Dermis microvascular lymphatic vessel endothelial cell (primary cell): ENCODE data around the gene NSUN4. TPM values are rescaled to one million over a fixed set of nuclear protein-coding genes. Genes with fewer than 3 reads are reported as not detected.
"Not testable (repeated sequence)": the region's sequence is repeated elsewhere in the genome, so short reads cannot be mapped to it uniquely, and the experiment has no call there.

Experiments
- DNase-seq, 2 donors: peaks; one replicate each; pipeline versions ENCODE4 v3.0.0 to v3.0.0-alpha.2; 2010; ENCODE audit warnings: low read depth in 2 of 2
- total RNA-seq: library from RNA; depleted of rRNA; stranded (reverse); fragments of >200 nt; gene quantifications from 2 replicates; pipeline ENCODE4 v1.2.1, GENCODE V29; 2014

Gene NSUN4
- total RNA-seq, 1 donor from 2014 or later = 14.8 TPM

DNA sequence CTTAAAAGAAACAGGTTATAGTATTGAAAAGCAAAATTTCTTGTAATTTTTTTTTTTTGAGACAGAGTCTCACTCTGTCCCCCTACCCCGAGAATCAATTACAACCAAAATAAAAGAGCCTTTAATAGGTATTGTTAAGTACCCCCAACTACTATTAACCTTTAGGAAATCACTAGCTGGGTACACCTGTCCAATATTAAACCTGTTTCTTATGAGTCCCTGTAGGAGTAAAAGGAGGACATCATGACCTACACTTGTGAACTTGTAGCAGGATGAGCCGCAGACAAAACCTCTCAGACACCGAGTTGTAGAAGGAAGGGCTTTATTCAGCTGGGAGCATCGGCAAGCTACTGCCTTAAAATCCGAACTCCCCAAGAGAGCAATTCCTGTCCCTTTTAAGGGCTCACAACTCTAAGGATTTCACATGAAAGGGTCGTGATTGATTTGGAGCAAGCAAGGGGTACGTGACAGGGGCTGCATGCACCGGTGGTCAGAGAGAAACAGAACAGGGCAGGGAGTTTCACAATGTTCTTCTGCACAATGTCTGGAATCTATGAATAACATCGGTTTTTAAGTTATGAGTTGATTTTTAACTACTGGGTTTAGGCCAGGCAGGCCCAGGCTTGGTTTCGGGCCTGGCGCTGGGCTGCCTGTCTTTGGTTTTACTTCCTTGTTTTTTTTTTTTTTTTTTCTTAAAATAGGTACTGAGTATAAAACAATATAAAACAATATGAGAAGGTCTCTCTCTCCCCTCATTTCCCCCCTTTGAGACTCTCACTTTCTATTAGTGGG is 15.1 kb upstream of the NSUN4 start:
- DNase-seq = not testable (repeated sequence)

DNA sequence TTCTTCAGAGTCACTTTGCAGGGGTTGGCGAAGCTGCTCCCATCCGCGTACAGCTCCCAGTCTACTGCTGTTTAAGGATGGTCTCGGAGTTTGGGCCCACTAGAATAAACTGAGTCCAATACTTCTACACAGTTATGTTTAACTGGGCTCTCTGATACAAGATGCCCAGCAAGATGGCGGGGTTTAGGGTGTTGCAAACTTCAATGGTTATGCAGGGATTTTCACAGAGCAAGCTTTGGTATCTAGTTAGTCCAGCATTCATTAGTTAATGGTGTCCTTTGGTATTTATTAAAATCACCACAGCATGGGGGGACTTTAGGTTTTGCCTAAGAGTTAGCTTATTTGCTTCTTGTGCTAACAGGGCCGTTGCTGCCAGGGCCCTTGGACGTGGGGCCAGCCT is 12.4 kb upstream of the NSUN4 start:
- not testable (repeated sequence) for DNase-seq

DNA sequence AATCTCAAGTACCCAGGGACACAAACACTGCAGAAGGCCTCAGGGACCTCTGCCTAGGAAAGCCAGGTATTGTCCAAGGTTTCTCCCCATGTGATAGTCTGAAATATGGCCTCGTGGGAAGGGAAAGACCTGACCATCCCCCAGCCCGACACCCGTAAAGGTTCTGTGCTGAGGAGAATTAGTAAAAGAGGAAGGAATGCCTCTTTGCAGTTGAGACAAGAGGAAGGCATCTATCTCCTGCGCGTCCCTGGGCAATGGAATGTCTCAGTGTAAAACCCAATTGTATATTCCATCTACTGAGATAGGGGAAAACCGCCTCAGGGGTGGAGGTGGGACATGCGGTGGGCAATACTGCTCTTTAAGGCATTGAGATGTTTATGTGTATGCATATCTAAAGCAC is 10.8 kb upstream of the NSUN4 start:
- not testable (repeated sequence) for DNase-seq

DNA sequence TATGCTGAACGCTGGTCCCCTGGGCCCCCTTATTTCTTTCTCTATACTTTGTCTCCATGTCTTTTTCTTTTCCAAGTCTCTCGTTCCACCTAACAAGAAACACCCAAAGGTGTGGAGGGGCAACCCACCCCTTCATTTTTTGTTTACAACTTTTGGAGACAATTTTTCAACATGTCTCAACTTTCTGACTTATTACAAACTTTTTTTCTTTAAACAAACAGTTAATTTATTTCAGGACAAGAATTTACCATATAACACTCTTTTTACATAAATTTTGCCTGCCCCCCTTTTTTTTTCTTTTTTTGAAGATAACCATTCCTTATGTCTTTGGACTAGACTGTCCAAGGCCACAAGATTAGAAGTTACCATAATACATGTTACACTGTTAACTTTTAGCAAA is 10.2 kb upstream of the NSUN4 start:
- not testable (repeated sequence) for DNase-seq

DNA sequence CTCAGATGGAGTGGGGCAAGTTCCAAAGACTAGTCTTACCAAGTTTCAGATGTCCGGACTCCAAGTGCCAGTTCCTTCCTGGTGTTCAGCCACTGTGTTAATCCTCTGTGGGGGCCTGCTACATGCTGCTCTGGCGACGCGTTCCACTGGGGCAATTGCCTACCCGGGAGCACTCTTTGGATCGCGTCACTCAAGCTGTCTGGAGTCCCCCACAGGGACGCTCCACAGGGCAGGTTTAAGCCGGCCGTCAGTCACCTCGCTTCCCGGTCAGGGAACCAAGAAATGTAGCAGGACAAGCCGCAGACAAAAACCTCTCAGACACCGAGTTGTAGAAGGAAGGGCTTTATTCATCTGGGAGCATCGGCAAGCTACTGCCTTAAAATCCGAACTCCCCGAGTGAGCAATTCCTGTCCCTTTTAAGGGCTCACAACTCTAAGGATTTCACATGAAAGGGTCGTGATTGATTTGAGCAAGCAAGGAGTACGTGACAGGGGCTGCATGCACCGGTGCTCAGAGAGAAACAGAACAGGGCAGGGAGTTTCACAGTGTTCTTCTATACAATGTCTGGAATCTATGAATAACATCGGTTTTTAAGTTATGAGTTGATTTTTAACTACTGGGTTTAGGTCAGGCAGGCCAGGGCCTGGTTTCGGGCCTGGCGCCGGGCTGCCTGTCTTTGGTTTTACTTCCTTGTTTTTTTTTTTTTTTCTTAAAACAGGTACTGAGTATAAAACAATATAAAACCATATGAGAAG is 8.6 kb upstream of the NSUN4 start:
- DNase-seq = not testable (repeated sequence)

DNA sequence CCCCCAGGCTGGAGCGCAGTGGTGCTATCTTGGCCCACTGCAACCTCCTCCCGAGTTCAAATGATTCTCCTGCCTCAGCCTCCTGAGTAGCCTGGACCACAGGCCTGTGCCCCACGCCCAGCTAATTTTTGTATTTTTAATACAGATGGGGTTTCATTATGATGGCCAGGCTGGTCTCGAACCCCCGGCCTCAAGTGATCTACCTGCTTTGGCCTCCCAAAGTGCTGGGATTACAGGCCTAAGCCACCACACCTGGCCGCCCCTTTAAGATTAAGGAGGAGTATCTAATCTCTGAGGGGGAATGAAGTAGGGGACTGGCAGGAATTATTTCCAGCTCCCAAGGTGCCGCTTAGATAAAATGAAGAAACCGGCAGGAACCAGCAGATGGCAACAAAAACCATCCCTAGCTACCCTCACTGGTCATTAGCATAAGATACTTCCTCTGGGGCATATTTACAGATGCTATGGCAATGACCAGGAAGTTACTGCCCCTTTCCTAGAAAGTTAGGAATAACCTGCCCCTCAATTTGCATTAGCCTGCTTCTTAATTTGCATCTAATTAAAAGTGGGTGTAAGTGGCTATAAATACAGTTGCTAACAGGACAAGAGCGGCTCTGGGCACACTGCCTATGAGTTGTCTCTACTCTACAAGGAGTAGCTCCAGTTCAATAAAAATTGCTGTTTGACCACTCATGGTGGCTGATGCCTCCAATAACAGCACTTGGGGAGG is 7.1 kb upstream of the NSUN4 start:
- DNase-seq = peak in 1 of 2 donors; percentile 30

DNA sequence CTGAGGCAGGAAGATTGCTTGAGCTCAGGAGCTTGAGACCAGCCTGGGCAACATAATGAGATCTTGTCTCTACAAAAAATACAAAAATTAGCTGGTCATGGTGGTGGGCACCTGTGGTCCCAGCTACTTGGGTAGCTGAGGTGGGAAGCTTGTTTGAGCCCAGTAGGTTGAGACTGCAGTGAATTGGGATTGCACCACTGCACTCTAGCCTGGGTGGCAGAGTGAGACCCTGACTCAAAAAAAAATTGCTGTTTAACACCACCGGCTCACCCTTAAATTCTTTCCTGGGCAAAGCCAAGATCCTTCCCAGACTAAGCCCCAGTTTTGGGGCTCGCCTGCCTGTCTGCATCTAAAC is 6.6 kb upstream of the NSUN4 start:
- DNase-seq = no peak

DNA sequence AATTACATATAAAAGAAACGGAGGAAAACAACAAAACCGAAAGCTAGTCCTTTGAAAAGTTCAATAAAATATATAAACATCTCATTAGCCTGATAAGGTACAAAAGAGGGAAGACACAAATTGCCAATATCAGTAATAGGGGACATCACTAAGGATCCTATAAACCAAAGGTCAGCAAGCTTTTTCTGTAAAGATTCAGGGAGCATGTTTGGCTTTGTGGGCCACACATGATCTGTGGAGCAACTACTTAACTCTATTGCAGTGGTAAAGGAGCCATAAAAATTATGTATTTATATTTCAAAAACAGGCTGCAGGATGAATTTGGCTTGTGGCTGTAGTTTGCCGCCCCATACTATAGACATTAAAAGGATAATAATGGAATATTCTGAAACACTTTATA is 5.5 kb upstream of the NSUN4 start:
- DNase-seq = no peak

DNA sequence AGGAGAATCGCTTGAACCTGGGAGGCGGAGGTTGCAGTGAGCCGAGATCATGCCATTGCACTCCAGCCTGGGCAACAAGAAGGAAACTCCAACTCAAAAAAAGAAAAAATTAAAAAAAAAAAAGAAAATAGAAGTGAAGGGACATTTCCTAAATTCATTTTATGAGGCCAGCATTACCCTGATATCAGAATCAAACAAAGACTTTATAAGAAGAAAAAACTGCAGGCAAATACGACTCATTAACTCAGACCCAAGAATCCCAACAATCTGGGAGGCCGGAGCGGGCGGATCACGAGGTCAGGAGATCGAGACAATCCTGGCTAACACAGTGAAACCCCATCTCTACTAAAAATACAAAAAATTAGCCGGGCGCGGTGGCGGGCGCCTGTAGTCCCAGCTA is 3.2 kb upstream of the NSUN4 start:
- DNase-seq = not testable (repeated sequence)

DNA sequence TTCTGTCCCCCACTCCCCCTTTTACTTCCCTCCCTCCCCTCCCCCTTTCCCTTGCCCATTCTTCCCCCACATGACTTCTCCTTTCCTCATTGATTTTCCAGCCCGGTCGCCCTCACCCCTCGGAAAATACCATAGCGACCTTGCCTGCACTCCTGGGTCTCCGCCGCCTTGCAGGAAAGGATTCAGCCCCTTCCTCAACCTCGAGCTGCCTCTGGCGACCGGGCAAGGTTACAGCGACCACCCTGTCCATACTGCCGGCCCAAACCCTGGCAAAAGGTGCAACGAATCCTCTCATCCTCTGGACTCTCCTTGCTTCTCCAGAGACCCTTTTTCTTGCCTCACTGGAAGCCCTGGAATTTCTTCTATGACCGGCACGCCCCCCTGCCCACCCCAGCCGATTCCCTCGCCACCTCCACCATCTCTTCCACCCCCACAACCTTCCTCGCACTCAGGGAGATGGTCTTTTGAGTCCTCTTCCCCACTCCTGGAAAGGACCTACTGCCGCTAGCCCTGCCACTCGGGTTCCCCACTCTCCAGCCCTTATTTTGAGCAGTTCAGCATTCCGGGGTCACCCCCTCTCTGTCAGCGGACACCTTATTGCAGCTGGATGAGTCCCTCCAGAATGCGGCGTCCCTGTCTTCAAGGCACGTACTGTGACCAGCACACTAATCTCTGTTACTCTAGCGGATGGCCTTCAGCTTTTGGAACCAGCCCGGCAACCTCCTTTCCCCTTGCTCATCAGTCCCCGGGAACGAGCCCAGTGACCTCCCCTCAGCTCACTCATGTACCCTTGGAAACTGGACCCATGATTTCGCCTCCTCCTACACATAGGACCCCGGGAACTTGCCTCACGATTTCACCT is 846 bp downstream of the NSUN4 start:
- DNase-seq = no peak

DNA sequence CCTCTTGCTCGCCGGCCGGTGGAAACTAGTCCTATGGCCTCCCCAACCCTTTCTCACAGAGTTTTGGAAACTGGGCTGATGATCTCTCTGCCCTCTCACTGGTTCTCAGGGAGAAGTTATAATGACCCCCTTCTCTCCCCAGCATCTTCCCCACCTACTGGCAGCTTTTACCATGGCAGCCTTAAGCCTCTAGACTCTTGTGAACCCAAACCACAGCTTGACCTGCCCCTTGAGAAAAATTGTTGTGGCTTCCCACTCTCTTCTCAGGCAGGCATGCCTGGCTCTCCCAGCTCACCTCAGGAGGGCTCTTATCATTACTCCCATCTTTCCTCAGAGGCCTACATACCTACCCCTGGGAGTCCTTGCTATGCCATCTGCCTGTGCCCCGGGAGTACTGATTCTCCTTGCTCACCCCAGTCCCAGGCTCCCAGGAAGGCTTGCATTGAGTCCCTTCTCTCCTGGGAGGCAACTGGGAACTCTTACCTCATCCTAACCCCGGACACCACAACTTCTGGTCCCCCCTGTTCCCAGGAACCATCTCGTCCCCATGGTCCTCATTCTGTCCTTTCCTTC is 1.6 kb downstream of the NSUN4 start:
- no peak for DNase-seq

DNA sequence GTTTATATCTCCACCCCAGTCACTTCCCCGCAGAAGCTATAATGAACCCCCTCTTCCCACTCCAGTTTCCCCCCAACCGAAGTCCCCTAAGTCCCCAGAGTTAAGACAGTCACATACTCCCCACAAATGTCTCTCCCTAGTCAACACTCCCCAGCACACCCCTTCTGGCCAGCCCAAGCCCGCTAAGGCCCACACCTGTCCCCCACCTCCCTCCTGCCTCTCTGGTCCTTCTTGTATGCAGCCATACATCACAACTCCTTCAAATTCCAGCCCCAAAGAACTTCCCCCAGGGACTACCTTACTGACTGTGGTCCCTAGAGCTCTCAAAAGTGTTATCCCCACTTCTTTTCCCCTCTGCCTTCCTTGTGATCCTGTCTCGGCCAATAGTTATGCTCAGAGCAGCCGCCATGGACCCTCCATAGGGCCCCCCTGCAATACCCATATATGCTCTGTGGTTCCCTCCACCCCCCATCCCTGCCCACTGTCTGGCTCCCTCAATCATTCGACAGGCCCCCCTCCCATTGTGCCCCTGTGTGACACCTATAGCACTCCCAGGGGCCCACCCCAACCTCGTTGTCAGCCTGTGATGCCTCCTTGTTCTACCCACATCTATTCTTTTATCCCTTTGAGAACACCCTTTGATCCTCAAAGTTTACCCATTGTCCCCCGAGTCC is 2.2 kb downstream of the NSUN4 start:
- no peak for DNase-seq

DNA sequence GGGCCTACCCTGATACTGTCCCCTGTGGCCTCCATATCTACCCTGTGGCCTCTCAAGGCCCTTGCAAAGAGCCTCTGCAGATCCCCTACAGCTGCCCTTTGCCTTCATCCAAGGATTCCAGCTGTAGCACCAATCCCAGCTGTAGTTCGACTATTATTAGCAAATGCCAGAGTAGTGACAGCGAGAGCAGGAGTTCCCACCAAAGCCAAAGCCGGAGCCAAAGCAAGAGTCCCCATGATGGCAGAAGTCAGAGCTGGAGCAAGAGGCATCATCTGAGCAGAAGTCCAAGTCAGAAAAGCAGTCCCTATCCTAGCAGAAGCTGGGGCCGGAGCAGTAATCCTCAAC is 2.7 kb downstream of the NSUN4 start:
- no peak for DNase-seq

DNA sequence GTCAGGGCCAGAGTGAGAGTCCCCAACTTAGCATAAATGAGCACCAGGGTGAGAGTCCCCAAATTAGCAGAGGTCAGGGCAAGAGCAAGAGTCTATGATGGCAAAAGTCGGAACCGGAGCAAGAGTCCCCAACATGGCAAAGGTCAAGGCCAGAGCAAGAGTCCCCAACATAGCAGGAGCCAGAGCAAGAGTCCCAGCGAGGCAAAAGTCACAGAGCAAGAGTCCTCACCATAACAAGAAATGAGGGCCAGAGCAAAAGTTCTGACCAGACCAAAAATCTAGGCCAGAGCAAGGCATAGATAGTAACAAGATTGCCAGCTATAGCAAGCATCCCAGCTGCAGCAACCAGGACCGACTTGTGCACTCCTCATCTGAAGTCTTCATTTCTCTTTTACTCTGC is 3.1 kb downstream of the NSUN4 start:
- DNase-seq = no peak

DNA sequence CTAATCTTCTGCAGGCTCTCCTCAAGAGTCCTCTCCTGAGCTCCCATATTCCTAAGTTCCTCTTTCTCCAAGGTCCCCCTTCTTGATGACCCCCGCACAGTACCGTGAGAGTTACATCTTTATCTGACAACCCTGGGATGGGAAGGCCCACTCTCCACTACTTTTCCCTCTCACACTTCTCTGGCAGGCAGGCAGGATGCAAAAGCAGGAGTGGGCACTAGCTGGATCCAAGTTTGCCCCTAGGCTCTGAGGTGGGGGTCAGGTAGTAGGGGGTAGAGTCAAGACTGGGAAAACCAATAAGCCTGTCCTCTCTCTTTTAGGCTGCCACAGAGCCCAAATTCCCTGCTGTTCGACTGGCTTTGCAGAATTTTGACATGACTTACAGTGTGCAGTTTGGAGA is 3.9 kb downstream of the NSUN4 start:
- DNase-seq = no peak

DNA sequence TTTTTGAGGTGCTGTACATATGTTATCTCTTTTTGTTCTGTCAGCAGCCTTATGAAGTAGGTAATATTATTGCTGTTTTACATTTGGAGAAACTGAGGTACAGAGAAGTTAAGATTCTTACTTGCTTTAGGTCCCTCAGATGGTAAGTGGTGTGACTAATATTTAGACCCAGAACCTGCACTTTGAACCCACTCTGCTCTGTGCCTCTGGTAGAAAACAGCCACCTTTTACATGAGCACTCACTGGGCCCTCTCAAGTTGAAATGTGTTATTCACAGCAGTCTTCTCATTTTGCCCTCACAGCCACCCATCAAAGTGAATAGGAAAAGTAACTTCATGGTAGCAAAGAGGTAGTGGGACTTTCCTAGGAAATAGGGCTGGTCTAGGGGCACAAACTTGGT is 4.7 kb downstream of the NSUN4 start:
- DNase-seq = no peak

DNA sequence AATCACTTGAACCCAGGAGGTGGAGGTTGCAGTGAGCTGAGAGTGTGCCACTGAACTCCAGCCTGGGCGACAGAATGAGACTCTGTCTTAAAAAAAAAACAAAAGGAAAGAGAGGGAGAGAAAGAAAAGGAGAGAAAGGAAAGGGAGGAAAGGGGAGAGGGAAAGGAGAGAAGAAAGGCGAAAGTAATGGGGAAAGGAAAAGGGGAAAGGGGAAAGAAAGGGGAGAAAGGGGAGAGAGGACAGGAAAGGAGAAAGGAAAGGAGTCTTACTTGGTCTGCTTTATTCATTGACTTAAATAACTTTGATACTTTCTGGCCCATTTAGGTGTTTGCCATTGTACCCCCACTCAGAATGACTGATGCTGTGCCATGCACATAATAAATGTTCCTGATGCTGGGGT is 11.8 kb downstream of the NSUN4 start:
- DNase-seq = no peak

DNA sequence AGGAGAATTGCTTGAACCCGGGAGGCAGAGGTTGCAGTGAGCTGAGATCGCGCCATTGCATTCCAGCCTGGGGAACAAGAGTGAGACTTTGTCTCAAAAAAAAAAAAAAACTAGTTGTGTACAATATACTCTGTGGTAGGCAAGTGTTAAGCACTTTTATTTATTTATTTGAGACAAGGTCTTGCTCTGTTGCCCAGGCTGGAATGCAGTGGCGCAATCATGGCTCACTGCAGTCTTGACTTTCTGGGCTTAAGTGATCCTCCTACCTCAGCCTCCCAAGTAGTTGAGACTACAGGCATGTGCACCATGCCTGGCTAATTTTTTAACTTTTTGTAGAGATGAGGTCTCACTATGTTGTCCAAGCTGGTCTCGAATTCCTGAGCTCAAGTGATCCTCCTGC is 15.3 kb downstream of the NSUN4 start:
- not testable (repeated sequence) for DNase-seq

DNA sequence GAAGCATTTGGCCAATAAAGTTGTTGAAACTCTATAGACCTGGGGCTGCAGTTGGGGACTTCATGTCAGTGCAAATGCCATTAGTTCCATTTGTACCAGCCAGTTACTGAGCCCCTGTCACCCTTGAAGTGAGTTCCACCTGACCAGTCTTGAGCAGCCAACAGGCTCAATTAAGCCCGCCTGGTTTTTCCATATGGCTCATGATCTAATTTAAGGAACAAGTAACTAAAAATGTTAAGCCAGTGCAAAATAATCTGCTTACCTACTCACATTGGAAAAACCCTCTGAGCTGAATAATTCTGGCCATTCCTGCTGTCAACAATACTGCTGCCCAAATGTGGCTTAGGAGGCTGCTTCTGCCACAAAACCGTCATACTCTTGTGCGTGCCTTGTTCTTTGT is 21.6 kb downstream of the NSUN4 start:
- DNase-seq = no peak

DNA sequence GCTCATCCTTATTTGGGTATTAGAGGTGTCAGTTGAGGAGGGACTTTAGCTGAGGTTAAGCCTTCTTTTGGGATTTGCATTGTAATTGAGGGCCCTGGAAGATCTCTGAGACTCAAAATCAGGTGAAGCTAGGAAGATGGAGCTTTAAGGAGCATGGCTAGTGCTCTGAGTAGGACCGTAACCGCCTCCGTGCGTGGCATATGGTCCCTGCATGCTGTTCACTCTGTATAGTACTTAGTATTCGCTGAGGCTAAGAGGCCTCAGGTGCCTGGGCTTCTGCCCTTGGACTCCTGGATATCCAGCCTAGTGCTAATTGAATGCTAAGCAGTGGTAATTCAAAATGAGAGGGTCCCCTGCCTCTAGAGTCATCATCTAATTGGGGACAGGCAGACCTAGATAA is 22.5 kb downstream of the NSUN4 start:
- no peak for DNase-seq

DNA sequence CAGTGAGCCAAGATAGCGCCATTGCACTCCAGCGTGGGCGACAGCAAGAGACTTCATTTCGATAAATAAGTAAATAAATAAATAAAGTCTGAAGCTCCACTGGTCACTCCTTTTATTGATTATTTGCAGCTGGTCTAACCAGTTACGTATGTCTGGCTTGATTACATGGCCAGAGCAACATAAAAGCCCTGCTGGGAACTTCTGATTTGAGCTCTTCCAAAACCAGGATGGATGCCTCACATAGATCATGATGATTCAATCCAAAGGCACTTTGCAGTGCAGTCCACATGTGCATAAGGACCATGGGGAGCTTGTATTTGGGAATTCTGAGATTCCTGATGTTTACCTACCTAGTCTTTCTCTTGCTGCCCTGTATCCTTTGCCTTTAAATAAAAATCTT is 24.0 kb downstream of the NSUN4 start:
- DNase-seq = no peak
